ACC112 (cell line): ENCODE data around the gene SWI5.
A peak's percentile ranks its signal among the peaks of the same experiment; 100 is the strongest.

Experiments
- H2AFZ ChIP-seq: fragments of 200-600 bp; sonication (generic); one replicate; pipeline ENCODE4 v1.6.0; 2017; ENCODE audit warnings: antibody characterized with exemption, low read length; ENCODE audit not compliant: unreplicated experiment
- H3K27ac ChIP-seq: fragments of 200-600 bp; sonication (generic); 2 replicates; pipeline ENCODE4 v1.5.1; 2014; ENCODE audit warnings: low read depth, mild to moderate bottlenecking, antibody characterized with exemption, low read length, moderate library complexity
- H3K27me3 ChIP-seq: fragments of 200-600 bp; sonication (generic); 2 replicates; pipeline ENCODE4 v1.6.1; 2014; ENCODE audit warnings: mild to moderate bottlenecking, antibody characterized with exemption, low read length, moderate library complexity, mixed read lengths; ENCODE audit not compliant: insufficient read depth
- H3K36me3 ChIP-seq: fragments of 200-600 bp; sonication (generic); 2 replicates; pipeline ENCODE4 v1.6.1; 2016; ENCODE audit warnings: mild to moderate bottlenecking, antibody characterized with exemption, low read length, moderate library complexity, mixed read lengths; ENCODE audit not compliant: insufficient read depth
- H3K4me1 ChIP-seq: fragments of 200-600 bp; sonication (generic); one replicate; pipeline ENCODE4 v1.6.1; 2016; ENCODE audit warnings: low read length, mixed read lengths; ENCODE audit not compliant: insufficient read depth, unreplicated experiment, control insufficient read depth
- H3K4me3 ChIP-seq: fragments of 200-600 bp; sonication (generic); 2 replicates; pipeline ENCODE4 v1.5.1; 2014; ENCODE audit warnings: mild to moderate bottlenecking, low read depth, low read length
- H3K79me2 ChIP-seq: fragments of 200-600 bp; sonication (generic); one replicate; pipeline ENCODE4 v1.6.0; 2016; ENCODE audit warnings: low read length; ENCODE audit not compliant: control insufficient read depth, unreplicated experiment, insufficient read depth

Gene SWI5

GRCh38 chr9:128296340-128297220, 20.5 kb downstream of the SWI5 start:
- no peaks in the 10 kb centered on the region for H3K27me3 ChIP-seq
- H3K79me2 ChIP-seq, result no peaks in the 10 kb centered on the region
- no peak overlapping the region for H2AFZ ChIP-seq
- H3K36me3 ChIP-seq, result no peaks in the 10 kb centered on the region
- peaks cover 22% of the 10 kb centered on the region for H3K4me1 ChIP-seq
- no peak overlapping the region for H3K4me3 ChIP-seq
- no peak overlapping the region; the same call in 1 of the 2 replicates for H3K27ac ChIP-seq

GRCh38 chr9:128297221-128297773, 21.2 kb downstream of the SWI5 start:
- no peak overlapping the region for H3K27ac ChIP-seq
- H2AFZ ChIP-seq, result no peak overlapping the region
- peaks cover 22% of the 10 kb centered on the region for H3K4me1 ChIP-seq
- H3K36me3 ChIP-seq, result no peaks in the 10 kb centered on the region
- H3K4me3 ChIP-seq, result no peak overlapping the region
- H3K79me2 ChIP-seq, result no peaks in the 10 kb centered on the region
- H3K27me3 ChIP-seq, result no peaks in the 10 kb centered on the region

- Histone ChIP-seq H2AFZ (no peak overlapping the region), H3K4me1 (peaks cover 22% of the 10 kb centered on the region), H3K4me3 (no peak overlapping the region), H3K79me2 (no peaks in the 10 kb centered on the region), H3K36me3 (no peaks in the 10 kb centered on the region), H3K27ac (no peak overlapping the region), H3K27me3 (no peaks in the 10 kb centered on the region)
These were observed 22.7 kb downstream of the SWI5 start for GRCh38 chr9:128298535-128299482.

- H3K27ac ChIP-seq, result peak overlapping the region; percentile 47; the same call in 1 of the 2 replicates
These were observed 28.3 kb downstream of the SWI5 start for GRCh38 chr9:128304136-128304970.

GRCh38 chr9:128304971-128305288, 28.9 kb downstream of the SWI5 start:
- H3K79me2 ChIP-seq, result no peaks in the 10 kb centered on the region
- H3K27me3 ChIP-seq, result no peaks in the 10 kb centered on the region
- H2AFZ ChIP-seq, result no peak overlapping the region
- peaks cover 5% of the 10 kb centered on the region; the same call in 1 of the 2 replicates for H3K36me3 ChIP-seq
- peaks cover 37% of the 10 kb centered on the region for H3K4me1 ChIP-seq
- no peak overlapping the region for H3K4me3 ChIP-seq
- peak overlapping the region; percentile 9; the same call in 1 of the 2 replicates for H3K27ac ChIP-seq

More at GRCh38 chr9:128304136-128304970, 28.3 kb downstream of the SWI5 start:
- H3K4me1 ChIP-seq, result peaks cover 38% of the 10 kb centered on the region
- peaks cover 5% of the 10 kb centered on the region; the same call in 1 of the 2 replicates for H3K36me3 ChIP-seq
- no peaks in the 10 kb centered on the region for H3K79me2 ChIP-seq
- H3K27me3 ChIP-seq, result no peaks in the 10 kb centered on the region
- H2AFZ ChIP-seq, result no peak overlapping the region
- H3K4me3 ChIP-seq, result no peak overlapping the region

GRCh38 chr9:128309551-128309950, 33.5 kb downstream of the SWI5 start:
- Histone ChIP-seq H3K4me1 (peaks cover 27% of the 10 kb centered on the region), H3K27me3 (no peaks in the 10 kb centered on the region), H3K36me3 (peaks cover 15% of the 10 kb centered on the region), H3K4me3 (no peak overlapping the region), H3K27ac (no peak overlapping the region), H2AFZ (no peak overlapping the region), H3K79me2 (no peaks in the 10 kb centered on the region)

- Histone ChIP-seq H2AFZ (no peak overlapping the region), H3K27me3 (no peaks in the 10 kb centered on the region), H3K27ac (no peak overlapping the region), H3K79me2 (no peaks in the 10 kb centered on the region), H3K36me3 (peaks cover 15% of the 10 kb centered on the region), H3K4me1 (peaks cover 23% of the 10 kb centered on the region), H3K4me3 (no peak overlapping the region)
These were observed 34.4 kb downstream of the SWI5 start for GRCh38 chr9:128310461-128310860.

GRCh38 chr9:128314697-128315096, 38.6 kb downstream of the SWI5 start:
- no peak overlapping the region for H3K27ac ChIP-seq
- H3K27me3 ChIP-seq, result no peaks in the 10 kb centered on the region
- no peaks in the 10 kb centered on the region for H3K4me1 ChIP-seq
- no peak overlapping the region for H3K4me3 ChIP-seq
- H2AFZ ChIP-seq, result no peak overlapping the region
- no peaks in the 10 kb centered on the region for H3K79me2 ChIP-seq
- peaks cover 22% of the 10 kb centered on the region for H3K36me3 ChIP-seq

GRCh38 chr9:128316421-128316820, 40.3 kb downstream of the SWI5 start:
- Histone ChIP-seq H3K4me3 (no peak overlapping the region), H3K27me3 (no peaks in the 10 kb centered on the region), H3K79me2 (peaks cover 5% of the 10 kb centered on the region), H2AFZ (no peak overlapping the region), H3K4me1 (peaks cover 4% of the 10 kb centered on the region), H3K27ac (no peak overlapping the region), H3K36me3 (peaks cover 18% of the 10 kb centered on the region; the same call in 1 of the 2 replicates)

- H3K4me3 ChIP-seq, result no peak overlapping the region
- peaks cover 18% of the 10 kb centered on the region; the same call in 1 of the 2 replicates for H3K36me3 ChIP-seq
- no peaks in the 10 kb centered on the region for H3K27me3 ChIP-seq
- peaks cover 13% of the 10 kb centered on the region for H3K79me2 ChIP-seq
- peaks cover 4% of the 10 kb centered on the region for H3K4me1 ChIP-seq
- H3K27ac ChIP-seq, result no peak overlapping the region
- no peak overlapping the region for H2AFZ ChIP-seq
These were observed 41.6 kb downstream of the SWI5 start for GRCh38 chr9:128317629-128318028.
